Fibroblast of lung (primary cell): Measurements from ENCODE around the gene PTGIS.

Experiments used
- CTCF ChIP-seq, 2 donors: IDR thresholded peaks in 1 of 2; conservative IDR thresholded peaks in 1 of 2; 1 replicate in 1 of 2; 2 replicates in 1 of 2; pipeline ENCODE4 v1.5.1; 2011 to 2012; ENCODE audit warnings: low read length in 2 of 2, control low read depth in 1 of 2, inconsistent platforms in 1 of 2, low read depth in 1 of 2, mild to moderate bottlenecking in 1 of 2
- EZH2 ChIP-seq: IDR thresholded peaks from 2 replicates; pipeline ENCODE4 v1.5.1; 2012; ENCODE audit warnings: low read length, control low read depth, mild to moderate bottlenecking; ENCODE audit errors: missing control alignments

GRCh38 chr20:49548371-49548947 is 19.5 kb downstream of the PTGIS start:
- TF ChIP-seq CTCF (conservative IDR thresholded peaks at IDR 0.05 in 1 of 2, IDR thresholded peaks at IDR 0.05 in 1 of 2; ENCODE audit: low read depth in 1 of 2, low read length in 2 of 2) (no peak), EZH2 (no peak)
